K562 (cell line): Measurements from ENCODE around the gene C16orf89. TPM values are rescaled to one million over a fixed set of nuclear protein-coding genes. Genes with fewer than 3 reads are reported as not detected.

Experiments used
- ATAC-seq: fragments of 200-7000 bp; cut with Tn5 transposase; 3 replicates; pipeline ENCODE4 v1.9.1; 2020; ENCODE audit warnings: moderate library complexity
- BruUV-seq: library from RNA; stranded (reverse); fragments of 400-500 nt; replicated peaks from 2 replicates; lab custom pipeline; 2021; lab: Mats Ljungman, UMichigan
- CTCF ChIA-PET: fragments of 300-600 bp; formaldehyde crosslinking; extraction: SDS; loops from one replicate; lab custom pipeline; 2021; ENCODE audit warnings: low intra/inter-chr PET ratio; lab: Yijun Ruan, JAX
- POLR2A ChIA-PET: fragments of 300-600, 350-650 bp; sonication (Branson Sonifier 250); formaldehyde crosslinking; extraction: SDS; loops from one replicate; lab custom pipeline; 2021; ENCODE audit warnings: antibody characterized with exemption, inconsistent platforms; lab: Yijun Ruan, JAX
- DNase-seq, 4 experiments: peaks; one replicate each; pipeline versions ENCODE4 v3.0.0 to v3.0.0-alpha.2; 2011 to 2018; ENCODE audit warnings: low spot score in 3 of 4, mixed read lengths in 3 of 4; ENCODE audit errors: extremely low read depth in 1 of 4
- FAIRE-seq: peaks from 2 replicates; lab custom pipeline; 2011; peaks lifted over from hg19 to GRCh38; lab: Jason Lieb, UNC
- H2AFZ ChIP-seq: 2 replicates; pipeline ENCODE4 v1.6.0; 2011; ENCODE audit warnings: low read depth, low read length, control low read depth, inconsistent platforms
- H3K27ac ChIP-seq: fragments of 200-600 bp; 3 replicates; pipeline ENCODE4 v1.8.0; 2011; ENCODE audit warnings: low read depth, mild to moderate bottlenecking, control low read depth, inconsistent platforms, low read length, moderate library complexity, mixed read lengths; ENCODE audit errors: extremely low read depth
- H3K27me3 ChIP-seq, 2 experiments: fragments of 300-600 bp in 1 of 2; 2 replicates in 1 of 2; 3 replicates in 1 of 2; pipeline versions ENCODE4 v1.6.0 to v1.8.0; 2011; ENCODE audit warnings: inconsistent platforms in 2 of 2, low read length in 2 of 2, mild to moderate bottlenecking in 1 of 2, mixed read lengths in 1 of 2, moderate library complexity in 1 of 2; ENCODE audit not compliant: control insufficient read depth in 2 of 2, insufficient read depth in 2 of 2
- H3K36me3 ChIP-seq: fragments of 300-600 bp; 3 replicates; pipeline ENCODE4 v1.8.0; 2011; ENCODE audit warnings: mild to moderate bottlenecking, low read length, inconsistent platforms; ENCODE audit not compliant: control insufficient read depth, insufficient read depth
- H3K4me1 ChIP-seq, 2 experiments: fragments of 200-600 bp in 1 of 2; replicated peaks in 1 of 2; 2 replicates in 1 of 2; 3 replicates in 1 of 2; pipeline versions ENCODE4 v1.5.1 to v1.8.0; 2011; ENCODE audit warnings: inconsistent platforms in 2 of 2, low read length in 2 of 2, mild to moderate bottlenecking in 1 of 2, mixed read lengths in 1 of 2, moderate library complexity in 1 of 2; ENCODE audit not compliant: control insufficient read depth in 2 of 2, insufficient read depth in 2 of 2
- H3K4me2 ChIP-seq: 2 replicates; pipeline ENCODE4 v1.6.1; 2011; ENCODE audit warnings: low read length, control low read depth, inconsistent platforms, mixed read lengths; ENCODE audit not compliant: insufficient read depth
- H3K4me3 ChIP-seq: fragments of 200-600 bp; sonication (generic), shearing (Covaris generic); 2 replicates; pipeline ENCODE4 v1.5.1; 2016; ENCODE audit warnings: control low read depth, inconsistent platforms
- H3K79me2 ChIP-seq: fragments of 200-600 bp; 3 replicates; pipeline ENCODE4 v1.8.0; 2011; ENCODE audit warnings: low read length, inconsistent platforms; ENCODE audit not compliant: control insufficient read depth, insufficient read depth
- H3K9ac ChIP-seq, 2 experiments: 2 replicates each; pipeline versions ENCODE4 v1.6.0 to v1.6.1; 2011; ENCODE audit warnings: low read depth in 2 of 2, low read length in 2 of 2, control low read depth in 1 of 2, inconsistent platforms in 1 of 2, mild to moderate bottlenecking in 1 of 2, mixed read lengths in 1 of 2; ENCODE audit not compliant: insufficient read depth in 1 of 2
- H3K9me1 ChIP-seq: one replicate; pipeline ENCODE4 v1.6.0; 2011; ENCODE audit warnings: inconsistent platforms, mild to moderate bottlenecking, low read length, moderate library complexity; ENCODE audit not compliant: control insufficient read depth, insufficient read depth
- H3K9me3 ChIP-seq: replicated peaks from 2 replicates; pipeline ENCODE4 v1.5.1; 2011; ENCODE audit warnings: low read depth, low read length, inconsistent platforms; ENCODE audit not compliant: control insufficient read depth, insufficient read depth
- H4K20me1 ChIP-seq: replicated peaks from 2 replicates; pipeline ENCODE4 v1.6.1; 2011; ENCODE audit warnings: low read length, inconsistent platforms, mixed read lengths; ENCODE audit not compliant: control insufficient read depth, insufficient read depth
- ID3 ChIP-seq, 2 experiments: fragments of 250-450 bp in 1 of 2; fragments of 450-650 bp in 1 of 2; sonication (Bioruptor Pico) in 1 of 2; IDR thresholded peaks; 2 replicates each; pipeline versions ENCODE4 v1.6.1 to v1.8.0; 2016 to 2021; ENCODE audit warnings: mild to moderate bottlenecking in 2 of 2, moderate library complexity in 2 of 2, missing compliant biosample characterization in 1 of 2, missing genetic modification characterization in 1 of 2
- ZNF224 ChIP-seq: sonication (generic); formaldehyde crosslinking; IDR thresholded peaks from 2 replicates; pipeline ENCODE4 v1.8.0; 2022; ENCODE audit warnings: mild to moderate bottlenecking, missing genetic modification reagents
- WGBS: fragments of 100-300 bp; shearing (Covaris generic); methylation state at CpG from one replicate; pipeline ENCODE4 v1.1.6; 2016; ENCODE audit warnings: low coverage, mixed read lengths; ENCODE audit not compliant: insufficient coverage; ENCODE audit errors: missing lambda C conversion rate; 5-methylcytosine and 5-hydroxymethylcytosine counted together
- in situ Hi-C: fragments of 300-500 bp; cut with MboI; formaldehyde crosslinking; loops from 4 replicates; pipeline ENCODE4 v1.15.0; 2018; ENCODE audit warnings: inconsistent platforms, mixed read lengths
- intact Hi-C: fragments of 100-400 bp; cut with micrococcal nuclease; formaldehyde crosslinking; loops from 2 replicates; pipeline ENCODE4 v1.14.2; 2022
- polyA plus RNA-seq, 8 experiments: library from polyadenylated mRNA; depleted of rRNA in 4 of 8; stranded (reverse) in 5 of 8; unstranded in 3 of 8; fragments of >200 nt; fragmentation: Nextera tagmentation in 2 of 8; fragmentation: Illumina TruSeq in 1 of 8; extraction: Ambion mirVana in 2 of 8; extraction: Trizol in 1 of 8; gene quantifications; 2 replicates each; pipeline versions ENCODE4 v1.2.1 to v1.2.3, GENCODE V29; 2011 to 2014; ENCODE audit warnings: inconsistent platforms in 1 of 8, missing spikeins in 1 of 8
- total RNA-seq, 7 experiments: library from RNA; depleted of rRNA in 6 of 7; stranded (reverse); fragments of >200 nt in 6 of 7; fragmentation: Illumina TruSeq in 2 of 7; extraction: Trizol in 2 of 7; gene quantifications; 2 replicates each; pipeline versions ENCODE4 v1.2.1 to v1.2.3, GENCODE V29; 2011 to 2021; ENCODE audit warnings: low replicate concordance in 1 of 7

C16orf89 gene
- total and polyA plus RNA-seq, 9 of the 15 experiments (the other 6 are each of a cell fraction or from before 2014, with no cell fraction given), result not detected

GRCh38 chr16:5073279-5073629 lies 7.5 kb upstream of the C16orf89 start:
- in situ Hi-C loops, result no loop called here
- Histone ChIP-seq H4K20me1 (no peaks in the 10 kb centered on the region), H3K36me3 (peaks cover 32% of the 10 kb centered on the region), H3K4me2 (no peak overlapping the region; the same call in 1 of the 2 replicates), H3K9me1 (no peaks in the 10 kb centered on the region), H3K9ac (no peak overlapping the region), H3K4me3 (0 out of 2 replicates have a peak overlapping the region, but pooled peaks have one; percentile 94), H2AFZ (no peak overlapping the region), H3K27me3 (no peaks in the 10 kb centered on the region), H3K9me3 (peaks cover 5% of the 10 kb centered on the region; the same call in 1 of the 2 replicates), H3K79me2 (peaks cover 16% of the 10 kb centered on the region), H3K4me1 (peaks cover 5 to 6% of the 10 kb centered on the region in 2 experiments; a peak in 3 of 5 replicates), H3K27ac (no peak overlapping the region)
- no TSS peak for BruUV-seq
- TF ChIP-seq ZNF224 (CRISPR knock-in tag), result no peak
- TF ChIP-seq ID3 (CRISPR knock-in tag; IDR thresholded peaks at IDR 0.05), result no peak
- no peak for TF ChIP-seq ID3 (tag; IDR thresholded peaks at IDR 0.05)
- FAIRE-seq, result no peak
- POLR2A ChIA-PET, result interaction anchor here (0.6 kb wide), 1 partner anchor 9 kb away, joined by 3 read pairs; no protein-coding TSS in a partner anchor
- ATAC-seq, result no peak
- no peak for DNase-seq
- CTCF ChIA-PET, result no interaction called here
- intact Hi-C loops, result no loop called here
- WGBS, result 83% methylated on average over 2 of the region's 2 CpGs
